GM19035 (cell line): ENCODE measurements around the gene SCFD2.

Source experiments
- ATAC-seq: cut with Tn5 transposase; IDR thresholded peaks from one replicate; pipeline ENCODE4 v1.9.1; 2021; ENCODE audit not compliant: unreplicated experiment

The SCFD2 gene

DNA sequence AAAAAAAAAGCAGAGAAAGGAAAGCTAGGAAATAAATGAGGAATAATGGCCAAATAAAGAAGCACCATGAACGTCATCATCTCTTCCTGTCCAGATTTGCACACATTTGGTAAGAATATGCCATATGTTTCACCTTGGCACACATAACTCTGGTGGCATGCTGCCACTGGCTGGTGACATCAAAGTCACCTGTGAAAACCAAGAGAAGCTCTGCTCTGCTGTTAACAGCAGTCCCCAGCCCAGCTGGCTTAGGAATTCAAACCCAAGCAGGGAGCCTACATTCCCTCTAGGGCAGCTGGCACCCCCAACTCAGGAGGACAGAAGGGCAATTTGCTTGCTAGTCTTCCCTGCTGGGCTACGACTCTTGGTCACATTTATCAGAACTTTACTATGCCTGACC lies 426.1 kb downstream of the SCFD2 start:
- no peak for ATAC-seq

- no peak for ATAC-seq
Observed at GRCh38 chr4:52939325-52939724, 426.5 kb downstream of the SCFD2 start.

- ATAC-seq, result no peak
Observed at GRCh38 chr4:52937829-52938228, 428.0 kb downstream of the SCFD2 start.

DNA sequence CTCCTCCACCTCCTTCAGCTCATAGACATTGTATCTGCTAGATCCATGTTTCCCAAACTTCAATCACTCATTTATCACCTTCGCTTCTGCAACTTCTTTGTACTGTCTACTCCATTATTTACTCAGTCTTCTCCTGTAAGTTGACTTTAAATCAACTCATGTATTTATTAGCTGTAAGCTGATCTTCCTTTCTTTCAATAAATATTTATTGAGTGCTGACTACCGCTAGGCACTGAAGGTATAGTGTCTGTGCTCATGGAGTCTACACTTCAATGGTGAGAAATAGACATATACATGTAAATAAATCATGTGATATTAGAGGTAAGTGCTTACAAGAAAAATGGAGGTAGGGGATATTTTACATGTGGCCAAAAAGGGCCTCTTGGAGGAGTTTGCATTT lies 429.1 kb downstream of the SCFD2 start:
- no peak for ATAC-seq

DNA sequence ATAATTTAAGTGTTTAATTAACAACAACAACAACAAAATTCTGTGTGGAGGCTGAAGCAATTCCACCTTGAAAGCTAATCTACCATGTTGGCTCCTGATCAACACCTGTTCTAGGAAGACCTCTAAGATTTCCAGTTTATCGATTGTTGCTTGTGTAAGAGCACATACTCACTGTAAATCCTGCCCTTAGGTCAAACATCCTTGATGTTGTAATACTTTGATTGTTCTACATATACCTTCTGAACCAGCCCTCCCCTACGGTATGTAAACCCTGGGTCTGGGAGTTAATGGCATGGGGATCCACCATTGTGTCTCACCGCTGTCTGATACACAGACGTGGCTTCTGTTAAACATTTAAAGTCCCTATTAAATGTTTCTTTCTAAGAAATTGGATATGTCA lies 430.5 kb downstream of the SCFD2 start:
- no peak for ATAC-seq

GRCh38 chr4:52933738-52934137 lies 432.1 kb downstream of the SCFD2 start:
- no peak for ATAC-seq

DNA sequence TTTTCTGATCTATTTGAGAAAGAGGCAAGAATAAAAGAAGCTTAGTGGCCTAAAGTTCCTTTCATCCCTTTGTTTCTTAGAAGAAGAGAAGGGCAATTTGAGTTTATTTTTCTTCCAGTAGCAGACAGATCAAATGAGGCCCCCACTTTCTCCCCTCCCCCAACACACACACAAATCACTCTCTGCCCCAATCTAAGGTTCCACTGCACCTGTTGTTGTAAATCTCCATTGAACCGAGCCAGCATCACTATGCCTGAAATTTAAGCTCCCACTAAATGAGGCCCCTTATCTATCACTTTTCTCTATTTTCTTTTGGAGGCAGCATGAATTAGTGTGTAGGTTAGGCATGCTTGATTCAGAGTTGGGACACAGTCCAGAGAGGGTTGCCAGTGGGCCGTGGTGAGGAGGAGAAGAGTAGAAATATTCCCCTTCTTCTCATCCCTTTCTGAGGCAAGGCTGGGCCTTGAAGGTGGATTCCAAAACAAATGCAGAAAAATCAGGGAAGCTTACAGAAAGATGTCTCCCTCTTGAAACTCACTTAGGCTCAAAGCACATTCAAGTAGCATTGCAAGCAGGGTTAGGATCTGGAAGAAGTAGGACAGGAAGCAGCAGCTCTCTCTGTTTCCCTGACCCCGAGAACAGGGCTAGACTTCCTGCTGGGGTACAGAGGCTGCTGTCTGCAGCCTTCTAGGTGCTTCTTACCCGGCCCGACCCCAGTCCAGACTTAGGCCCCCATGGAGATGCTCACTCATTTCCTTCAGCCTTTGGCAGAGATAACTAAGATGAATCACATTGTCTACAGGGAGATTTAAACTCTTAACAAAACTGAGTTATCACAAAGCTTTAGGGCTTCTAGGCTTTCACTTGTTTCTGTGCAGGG lies 433.0 kb downstream of the SCFD2 start:
- no peak for ATAC-seq

GRCh38 chr4:52931243-52931642 lies 434.6 kb downstream of the SCFD2 start:
- ATAC-seq, result no peak

DNA sequence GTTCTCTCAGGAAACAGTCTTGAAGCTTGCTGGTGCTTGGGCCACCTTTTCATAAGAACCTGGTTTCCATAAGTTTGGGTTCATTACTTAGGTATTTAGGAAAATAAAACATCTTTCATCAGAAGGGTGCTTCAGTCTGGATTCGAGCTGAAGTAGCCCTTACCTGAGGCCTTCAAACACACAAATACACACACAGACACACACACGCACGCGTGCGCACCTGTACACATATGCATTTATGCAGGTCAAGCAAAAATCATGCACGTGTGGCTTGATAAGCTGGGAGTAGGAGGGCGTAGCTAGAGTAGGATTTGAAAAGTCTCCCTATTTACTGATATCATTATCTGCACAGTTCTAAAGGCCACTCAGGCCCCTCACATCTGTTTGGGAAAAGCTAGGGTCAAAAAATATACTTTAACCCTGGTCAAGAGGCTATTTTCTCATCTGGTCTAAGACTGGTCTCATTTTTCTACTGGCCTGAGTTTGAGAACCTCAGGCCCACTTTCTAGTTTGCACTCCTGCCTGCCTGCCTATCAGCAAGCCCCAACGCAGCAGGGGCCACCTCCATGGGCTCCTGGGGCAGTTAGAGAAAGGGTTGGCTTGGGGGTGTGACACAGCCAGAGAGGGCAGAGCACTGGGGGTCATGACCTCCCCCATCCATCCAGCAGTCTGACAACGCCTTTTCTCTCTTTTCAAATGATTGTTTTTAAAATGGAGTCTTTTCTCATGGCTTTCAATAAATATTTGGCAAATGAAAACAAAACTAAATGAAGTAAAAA lies 439.5 kb downstream of the SCFD2 start:
- ATAC-seq, result no peak

- no peak for ATAC-seq
Observed at GRCh38 chr4:52925531-52925968, 440.3 kb downstream of the SCFD2 start.

- ATAC-seq, result no peak
Observed at GRCh38 chr4:52919461-52919860, 446.4 kb downstream of the SCFD2 start.

DNA sequence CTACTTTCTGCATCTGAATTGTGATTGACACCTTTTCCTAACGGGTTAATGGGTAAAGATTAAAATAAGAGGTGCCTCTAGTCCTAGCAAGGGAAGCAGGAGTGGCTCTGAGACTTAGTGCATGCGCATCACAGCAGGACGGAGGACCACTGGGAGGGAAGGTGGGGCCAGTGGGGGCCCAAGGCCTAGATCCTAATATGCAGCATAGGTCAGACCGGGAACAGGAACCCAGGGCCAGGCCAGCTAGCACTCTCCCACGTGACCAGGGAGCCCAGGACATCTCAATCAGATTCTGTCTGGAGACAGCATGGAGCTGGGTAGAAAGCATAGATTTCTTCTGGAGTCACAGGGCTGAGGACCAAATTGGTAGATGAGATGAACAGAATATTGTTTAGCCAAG lies 448.0 kb downstream of the SCFD2 start:
- ATAC-seq, result no peak

- no peak for ATAC-seq
Observed at GRCh38 chr4:52915730-52916300, 450.0 kb downstream of the SCFD2 start.

- no peak for ATAC-seq
Observed at GRCh38 chr4:52915191-52915590, 450.7 kb downstream of the SCFD2 start.

GRCh38 chr4:52914051-52914605 lies 451.7 kb downstream of the SCFD2 start:
- ATAC-seq, result no peak

- ATAC-seq, result no peak
Observed at GRCh38 chr4:52912608-52913007, 453.3 kb downstream of the SCFD2 start.

- peak; percentile 90 for ATAC-seq
Observed at GRCh38 chr4:52911684-52912294, 454.1 kb downstream of the SCFD2 start.

- no peak for ATAC-seq
Observed at GRCh38 chr4:52910115-52910514, 455.7 kb downstream of the SCFD2 start.

- no peak for ATAC-seq
Observed at GRCh38 chr4:52907510-52907909, 458.4 kb downstream of the SCFD2 start.

GRCh38 chr4:52904421-52904820 lies 461.4 kb downstream of the SCFD2 start:
- ATAC-seq, result no peak

GRCh38 chr4:52903273-52903672 lies 462.6 kb downstream of the SCFD2 start:
- no peak for ATAC-seq
